Endothelial cell of umbilical vein (primary cell): ENCODE measurements around the gene OR10A3. TPM values are rescaled to one million over a fixed set of nuclear protein-coding genes. Genes with fewer than 3 reads are reported as not detected.

ENCODE experiments used
- BruUV-seq: library from RNA; stranded (reverse); fragments of 400-500 nt; replicated peaks from 2 replicates; lab custom pipeline; 2021; lab: Mats Ljungman, UMichigan
- CTCF ChIA-PET: fragments of 300-600, 350-600 bp; sonication (Branson Sonifier 250); formaldehyde crosslinking; loops from one replicate; lab custom pipeline; 2021; ENCODE audit warnings: antibody characterized with exemption, inconsistent platforms; lab: Charles Lee
- POLR2A ChIA-PET: fragments of 300-600, 350-600 bp; sonication (Branson Sonifier 250); formaldehyde crosslinking; loops from one replicate; lab custom pipeline; 2021; ENCODE audit warnings: antibody characterized with exemption, inconsistent platforms; lab: Charles Lee
- DNase-seq: peaks from one replicate; pipeline ENCODE4 v3.0.0-alpha.2; 2011; ENCODE audit warnings: low read depth, low spot score
- FAIRE-seq: peaks from 2 replicates; lab custom pipeline; 2011; peaks lifted over from hg19 to GRCh38; lab: Jason Lieb, UNC
- H2AFZ ChIP-seq: 2 replicates; pipeline ENCODE4 v1.6.0; 2012; ENCODE audit warnings: low read depth, low read length, control low read depth, inconsistent platforms
- H3K27ac ChIP-seq: 2 replicates; pipeline ENCODE4 v1.5.1; 2011; ENCODE audit warnings: low read depth, mild to moderate bottlenecking, control low read depth, low read length, moderate library complexity; ENCODE audit not compliant: insufficient read depth
- H3K27me3 ChIP-seq, 2 experiments: 2 replicates each; pipeline versions ENCODE4 v1.6.0 to v1.6.1; 2011; ENCODE audit warnings: low read length in 2 of 2, mixed read lengths in 1 of 2; ENCODE audit not compliant: control insufficient read depth in 2 of 2, insufficient read depth in 2 of 2
- H3K36me3 ChIP-seq, 2 experiments: 2 replicates in 1 of 2; 3 replicates in 1 of 2; pipeline ENCODE4 v1.5.1; 2011; ENCODE audit warnings: low read length in 2 of 2, mild to moderate bottlenecking in 1 of 2, moderate library complexity in 1 of 2; ENCODE audit not compliant: control insufficient read depth in 2 of 2, insufficient read depth in 2 of 2; ENCODE audit errors: extremely low read depth in 1 of 2
- H3K4me1 ChIP-seq: 3 replicates; pipeline ENCODE4 v1.5.1; 2011; ENCODE audit warnings: mild to moderate bottlenecking, low read length; ENCODE audit not compliant: control insufficient read depth, insufficient read depth; ENCODE audit errors: extremely low read depth
- H3K4me2 ChIP-seq: 2 replicates; pipeline ENCODE4 v1.6.1; 2011; ENCODE audit warnings: low read length, control low read depth, mixed read lengths; ENCODE audit not compliant: insufficient read depth
- H3K4me3 ChIP-seq, 3 experiments: fragments of 200-600 bp in 1 of 3; sonication (generic), shearing (Covaris generic) in 1 of 3; replicated peaks in 1 of 3; 2 replicates each; pipeline ENCODE4 v1.5.1; 2011 to 2016; ENCODE audit warnings: control low read depth in 3 of 3, low read length in 3 of 3, mild to moderate bottlenecking in 2 of 3, inconsistent platforms in 1 of 3, low read depth in 1 of 3, moderate library complexity in 1 of 3; ENCODE audit not compliant: insufficient read depth in 1 of 3
- H3K79me2 ChIP-seq: 2 replicates; pipeline ENCODE4 v1.6.0; 2012; ENCODE audit warnings: low read length, inconsistent platforms; ENCODE audit not compliant: control insufficient read depth, insufficient read depth
- H3K9ac ChIP-seq: replicated peaks from 2 replicates; pipeline ENCODE3; 2011; ENCODE audit warnings: low read length, control low read depth; ENCODE audit not compliant: insufficient read depth; ENCODE audit errors: extremely low read depth
- H3K9me1 ChIP-seq: replicated peaks from 3 replicates; pipeline ENCODE4 v1.6.0; 2011; ENCODE audit warnings: mild to moderate bottlenecking, low read length; ENCODE audit not compliant: control insufficient read depth, insufficient read depth; ENCODE audit errors: extremely low read depth
- H3K9me3 ChIP-seq: replicated peaks from 2 replicates; pipeline ENCODE4 v1.5.1; 2012; ENCODE audit warnings: low read length, inconsistent platforms; ENCODE audit not compliant: control insufficient read depth, insufficient read depth
- H4K20me1 ChIP-seq: replicated peaks from 2 replicates; pipeline ENCODE3; 2011; ENCODE audit warnings: mild to moderate bottlenecking, low read length; ENCODE audit not compliant: control insufficient read depth, insufficient read depth; ENCODE audit errors: extremely low read depth
- CTCF ChIP-seq, 2 donors: IDR thresholded peaks; 1 replicate in 1 of 2; 2 replicates in 1 of 2; pipeline ENCODE4 v1.5.1; 2011; ENCODE audit warnings: low read length in 2 of 2, mild to moderate bottlenecking in 2 of 2, moderate library complexity in 2 of 2, control low read depth in 1 of 2, inconsistent platforms in 1 of 2, low read depth in 1 of 2; ENCODE audit not compliant: insufficient read depth in 1 of 2; ENCODE audit errors: extremely low read depth in 1 of 2
- EZH2 ChIP-seq: IDR thresholded peaks from 2 replicates; pipeline ENCODE4 v1.6.1; 2012; ENCODE audit warnings: borderline replicate concordance, low read depth, mild to moderate bottlenecking, moderate library complexity, low read length, inconsistent platforms; ENCODE audit not compliant: severe bottlenecking
- FOS ChIP-seq: IDR thresholded peaks from 2 replicates; pipeline ENCODE4 v1.6.1; 2011; ENCODE audit warnings: mild to moderate bottlenecking, low read length, moderate library complexity, borderline replicate concordance; ENCODE audit not compliant: insufficient read depth
- GATA2 ChIP-seq: IDR thresholded peaks from 2 replicates; pipeline ENCODE4 v1.7.0; 2011; ENCODE audit warnings: low read depth, mild to moderate bottlenecking, moderate library complexity, mixed read lengths, low read length; ENCODE audit not compliant: insufficient read length, insufficient read depth
- MAX ChIP-seq: IDR thresholded peaks from 2 replicates; pipeline ENCODE4 v1.6.1; 2011; ENCODE audit not compliant: insufficient read depth, insufficient read length
- MYC ChIP-seq: IDR thresholded peaks from one replicate; pipeline ENCODE4 v1.6.1; 2011; ENCODE audit warnings: mild to moderate bottlenecking, low read depth, low read length
- POLR2A ChIP-seq: IDR thresholded peaks from 2 replicates; pipeline ENCODE4 v1.6.1; 2012; ENCODE audit warnings: low read depth, mild to moderate bottlenecking, control low read depth, low read length
- POLR2AphosphoS5 ChIP-seq: IDR thresholded peaks from 2 replicates; pipeline ENCODE4 v1.6.1; 2012; ENCODE audit warnings: low read depth, mild to moderate bottlenecking, control low read depth, low read length, moderate library complexity; ENCODE audit not compliant: insufficient read depth
- dilution Hi-C: fragments of 300-500 bp; cut with MboI; formaldehyde crosslinking; loops from one replicate; pipeline ENCODE4 v1.15.0; 2019; ENCODE audit warnings: low sequenced_read_pairs; ENCODE audit not compliant: extremely low pct_ligation_motif_present
- intact Hi-C: fragments of 100-400 bp; cut with micrococcal nuclease; formaldehyde crosslinking; loops from one replicate; pipeline ENCODE4 v1.10.0; 2022
- polyA plus RNA-seq, 4 experiments: library from polyadenylated mRNA; depleted of rRNA in 3 of 4; stranded (reverse) in 3 of 4; unstranded in 1 of 4; fragments of >200 nt; gene quantifications; 2 replicates each; pipeline versions ENCODE4 v1.2.1 to v1.2.3, GENCODE V29; 2011 to 2012; ENCODE audit warnings: missing spikeins in 1 of 4
- total RNA-seq: library from RNA; stranded (reverse); gene quantifications from 2 replicates; pipeline ENCODE4 v1.2.3, GENCODE V29; 2021

Gene OR10A3
- total and polyA plus RNA-seq, 2 donors (not counting 3 experiments of a cell fraction or from before 2014, with no cell fraction given) = not detected

- Histone ChIP-seq H3K9me3 (no peaks in the 10 kb centered on the region), H4K20me1 (no peaks in the 10 kb centered on the region), H2AFZ (no peak overlapping the region), H3K36me3 (no peaks in the 10 kb centered on the region), H3K27me3 (no peaks in the 10 kb centered on the region), H3K9ac (no peak overlapping the region), H3K4me3 (no peak overlapping the region), H3K4me2 (no peak overlapping the region), H3K27ac (no peak overlapping the region), H3K79me2 (no peaks in the 10 kb centered on the region), H3K9me1 (no peaks in the 10 kb centered on the region), H3K4me1 (no peaks in the 10 kb centered on the region)
- TF ChIP-seq EZH2 (no peak), MAX (no peak), FOS (no peak), POLR2AphosphoS5 (no peak), GATA2 (no peak), CTCF (IDR thresholded peaks at IDR 0.05; ENCODE audit: extremely low read depth in 1 of 2, insufficient read depth in 1 of 2, low read depth in 1 of 2, low read length in 2 of 2) (no peak), POLR2A (no peak), MYC (no peak)
- ChIA-PET CTCF (interaction anchor here (1.7 kb wide), 2 partner anchors 10 to 19 kb away, joined by 5 read pairs; partner anchors contain the start of gene EIF3F), POLR2A (no interaction called here)
- no peak for DNase-seq
- FAIRE-seq = no peak
- intact Hi-C loops = loop anchor here (5.0 kb wide), 1 partner anchor 616 kb away; no protein-coding TSS in a partner anchor
- dilution Hi-C loops = no loop called here
- BruUV-seq = no TSS peak
These were observed 26.3 kb upstream of the OR10A3 start for GRCh38 chr11:7967826-7968225.
